8988T (cell line): ENCODE data around the gene MVD.

Experiments
- DNase-seq: peaks from one replicate; pipeline ENCODE4 v3.0.0; 2011

Gene MVD

DNA sequence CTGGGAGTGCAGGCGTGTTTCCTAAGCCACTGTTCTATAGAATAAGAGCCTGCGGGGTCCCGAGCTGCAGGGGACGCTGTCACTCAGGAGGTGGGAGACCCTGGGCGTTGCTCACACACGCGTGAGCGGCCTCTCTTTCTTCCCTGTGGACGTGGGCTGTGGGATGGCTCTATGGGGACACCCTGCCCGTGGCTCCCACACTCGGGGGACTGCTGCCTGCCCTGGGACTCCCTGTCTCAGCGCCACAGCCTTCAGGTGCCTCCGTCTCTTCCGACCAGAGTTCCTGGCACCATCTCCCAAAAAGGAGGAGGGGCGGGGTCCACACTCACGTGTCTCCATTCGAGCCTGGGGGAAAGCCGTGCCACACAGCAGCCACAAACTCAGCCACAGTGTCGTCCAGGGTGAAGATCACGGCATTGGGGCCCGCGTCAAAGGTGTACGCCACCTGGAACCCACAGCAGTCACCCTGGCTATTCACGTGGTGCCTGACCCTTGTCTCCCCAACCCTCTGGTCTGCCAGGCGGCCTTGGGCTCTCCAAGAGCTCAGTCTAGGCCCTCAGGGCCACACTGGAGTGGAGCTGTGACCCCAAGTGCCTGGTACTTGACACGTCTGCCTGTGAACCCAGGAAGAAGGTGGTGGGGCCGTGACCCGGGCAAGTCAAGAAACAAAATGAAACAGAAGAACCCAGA is 8.4 kb downstream of the MVD start:
- DNase-seq = no peak

DNA sequence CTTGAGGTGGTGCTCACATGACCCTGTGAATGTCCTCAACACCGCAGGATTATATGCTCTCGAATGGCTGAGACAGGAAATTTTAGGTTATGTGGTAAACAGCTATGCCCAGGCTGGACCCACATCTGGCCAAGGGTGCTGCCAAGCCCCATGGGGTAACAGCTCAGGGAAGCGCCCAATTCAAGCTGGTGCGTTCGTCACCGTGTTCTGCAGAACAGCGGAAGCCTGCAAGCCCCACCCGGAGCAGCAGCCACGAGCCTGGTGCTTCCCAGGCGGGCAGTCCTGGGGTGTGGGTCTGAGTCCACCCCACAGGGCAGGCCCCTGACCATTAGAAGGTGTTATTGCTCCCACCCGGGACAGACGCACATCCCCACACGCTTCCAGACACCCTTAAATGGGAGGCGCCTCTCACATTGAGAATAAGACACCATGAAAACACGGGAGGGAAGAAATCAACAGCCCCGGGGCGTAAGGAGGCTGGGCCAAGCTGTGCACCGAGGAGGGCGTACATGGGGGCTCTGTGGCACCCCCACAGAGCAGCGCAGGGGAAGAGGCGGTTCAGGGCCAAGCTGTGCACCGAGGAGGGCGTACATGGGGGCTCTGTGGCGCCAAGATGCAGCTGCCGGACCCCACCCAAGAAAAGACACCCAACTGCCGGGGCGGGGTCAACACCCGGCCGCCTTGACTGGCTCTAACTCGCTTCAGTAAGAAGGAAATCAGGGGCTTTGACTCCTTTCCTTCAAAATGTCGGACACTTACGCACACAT is 9.1 kb downstream of the MVD start:
- DNase-seq = no peak

DNA sequence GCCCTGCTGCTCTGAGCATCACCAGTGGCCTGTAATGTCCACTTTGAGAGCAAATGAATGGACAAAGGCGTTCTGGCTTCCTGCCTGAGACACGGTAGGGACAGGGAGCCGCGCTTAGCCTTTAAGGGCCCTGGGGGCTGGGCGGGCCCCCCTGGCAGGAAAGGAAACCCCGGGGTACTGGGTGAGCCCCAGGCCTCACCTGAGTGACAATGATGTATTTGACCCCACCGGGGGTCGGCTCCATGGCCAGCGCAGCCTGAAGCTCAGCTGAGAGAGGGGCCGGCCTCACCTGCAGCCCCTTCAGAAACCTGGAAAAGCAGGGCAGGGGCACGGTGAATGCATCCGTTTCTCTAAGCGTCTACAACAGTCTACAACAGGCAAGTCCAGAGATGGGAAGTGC is 9.8 kb downstream of the MVD start:
- DNase-seq = no peak

DNA sequence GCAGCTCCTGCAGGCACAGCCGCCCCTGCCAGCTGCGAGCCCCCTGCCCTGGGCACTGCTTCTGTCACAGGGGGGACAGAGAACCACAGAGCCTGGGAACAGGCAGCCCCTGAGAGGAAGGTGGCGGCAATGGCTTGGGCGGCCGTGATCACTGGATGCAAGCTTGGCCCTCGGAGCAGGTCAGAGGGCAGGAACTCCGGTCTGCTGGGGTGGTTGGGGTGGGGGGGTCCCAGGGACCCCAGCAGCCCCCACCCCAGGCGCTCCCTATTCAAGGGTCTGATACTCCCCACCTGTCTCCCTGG is 10.2 kb downstream of the MVD start:
- DNase-seq = no peak

DNA sequence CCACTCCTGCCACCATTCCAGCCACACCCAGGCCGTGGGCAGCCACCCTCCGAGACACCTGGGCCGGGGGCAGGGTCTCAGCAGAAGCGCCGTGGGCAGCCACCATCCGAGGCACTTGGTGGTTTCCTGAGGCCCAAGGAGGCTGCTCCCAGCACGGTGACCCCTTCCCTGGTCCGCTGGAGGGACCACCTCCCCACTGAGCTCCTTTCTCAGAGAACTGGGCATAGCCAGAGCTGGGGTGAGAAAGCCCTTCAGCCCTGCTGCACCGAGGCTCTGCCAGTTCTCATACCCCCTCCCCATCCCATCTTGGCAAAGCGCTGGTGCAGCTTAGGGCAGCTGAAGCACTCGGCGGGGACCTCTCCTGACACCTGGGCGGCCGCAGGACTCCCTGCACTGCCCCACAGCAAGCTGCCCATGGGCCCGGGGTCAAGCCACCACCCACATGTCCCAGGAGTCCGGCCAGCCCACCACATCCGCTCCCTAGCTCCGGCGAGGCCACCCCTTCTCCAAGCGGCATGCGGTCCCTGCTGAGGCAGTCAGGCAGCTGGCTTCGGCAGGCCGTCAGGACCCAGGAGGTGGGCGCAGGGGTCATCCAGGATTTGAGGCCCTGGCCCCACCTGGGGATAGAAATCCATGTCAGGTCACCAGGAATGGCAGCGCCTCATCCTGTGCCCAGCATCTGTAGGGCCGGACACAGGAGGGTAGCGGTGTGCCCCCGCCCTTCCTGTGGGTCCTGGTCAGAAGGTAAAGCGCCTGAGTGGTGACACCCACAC is 10.7 kb downstream of the MVD start:
- no peak for DNase-seq

DNA sequence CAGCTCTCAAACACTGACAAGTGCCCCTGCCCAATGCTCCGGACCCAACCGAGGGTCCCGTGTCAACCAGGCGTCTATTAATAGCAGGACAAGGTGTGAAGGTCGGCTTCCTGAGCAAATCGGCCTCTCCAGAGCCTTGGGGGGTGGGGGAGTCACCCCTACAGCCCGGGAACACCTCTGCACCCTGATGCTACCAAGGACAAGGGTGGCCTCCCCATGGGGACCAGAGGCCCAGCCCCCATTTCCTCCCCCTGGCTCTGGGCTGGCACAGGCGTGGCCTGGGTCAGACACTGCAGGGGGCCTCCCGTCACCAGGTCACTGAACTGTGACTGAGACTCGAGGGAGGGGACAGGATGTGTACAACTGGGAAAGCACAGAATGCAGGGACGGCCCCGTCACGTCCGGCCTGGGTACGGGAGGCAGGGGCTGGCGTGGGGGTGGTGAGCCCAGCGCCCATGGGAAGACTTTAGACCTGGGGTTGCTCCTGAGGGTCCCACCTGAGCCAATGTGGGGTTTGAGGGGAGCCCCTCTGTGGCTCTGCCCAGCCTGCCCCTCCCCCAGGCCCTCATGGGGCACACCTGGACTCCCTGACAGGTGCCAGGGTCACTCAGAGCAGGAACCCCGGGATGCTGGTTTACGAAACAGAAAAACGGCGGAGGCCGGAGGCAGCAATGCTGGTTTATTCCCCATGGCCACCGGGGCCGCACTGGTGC is 11.5 kb downstream of the MVD start:
- DNase-seq = peak; percentile 97

DNA sequence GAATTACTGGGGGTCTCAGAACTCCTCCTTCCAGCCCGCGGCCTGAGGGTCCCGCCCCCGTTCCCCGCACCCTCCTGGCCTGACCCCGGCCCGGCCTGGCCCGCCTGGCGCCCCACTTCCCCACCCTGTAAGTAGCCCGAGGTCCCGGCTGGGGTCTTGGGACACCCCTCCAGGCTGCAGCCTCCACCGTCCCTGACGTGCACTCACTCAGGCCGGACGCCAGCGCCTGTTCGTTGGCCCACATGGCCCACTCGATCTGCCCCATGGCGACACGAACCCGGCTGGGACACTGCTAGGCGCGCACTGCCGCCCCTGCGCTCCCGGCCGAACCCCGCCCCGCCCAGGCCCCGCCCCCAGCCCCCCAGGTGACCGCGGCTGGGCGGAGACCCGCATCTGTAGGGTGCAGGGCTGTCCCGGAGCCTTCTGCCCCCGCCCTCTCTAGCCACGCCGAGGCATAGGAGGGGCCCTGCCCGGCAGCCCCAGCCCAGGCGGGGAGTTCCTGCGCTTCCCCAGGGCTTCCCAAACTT is 12.1 kb downstream of the MVD start, which contains the start of gene CYBA:
Gene CYBA, minus strand, starts transcription at position 305 of the 527 bp plus-strand sequence. Its CDS starts 40 bp downstream, at position 265.
- peak; percentile 99 for DNase-seq

DNA sequence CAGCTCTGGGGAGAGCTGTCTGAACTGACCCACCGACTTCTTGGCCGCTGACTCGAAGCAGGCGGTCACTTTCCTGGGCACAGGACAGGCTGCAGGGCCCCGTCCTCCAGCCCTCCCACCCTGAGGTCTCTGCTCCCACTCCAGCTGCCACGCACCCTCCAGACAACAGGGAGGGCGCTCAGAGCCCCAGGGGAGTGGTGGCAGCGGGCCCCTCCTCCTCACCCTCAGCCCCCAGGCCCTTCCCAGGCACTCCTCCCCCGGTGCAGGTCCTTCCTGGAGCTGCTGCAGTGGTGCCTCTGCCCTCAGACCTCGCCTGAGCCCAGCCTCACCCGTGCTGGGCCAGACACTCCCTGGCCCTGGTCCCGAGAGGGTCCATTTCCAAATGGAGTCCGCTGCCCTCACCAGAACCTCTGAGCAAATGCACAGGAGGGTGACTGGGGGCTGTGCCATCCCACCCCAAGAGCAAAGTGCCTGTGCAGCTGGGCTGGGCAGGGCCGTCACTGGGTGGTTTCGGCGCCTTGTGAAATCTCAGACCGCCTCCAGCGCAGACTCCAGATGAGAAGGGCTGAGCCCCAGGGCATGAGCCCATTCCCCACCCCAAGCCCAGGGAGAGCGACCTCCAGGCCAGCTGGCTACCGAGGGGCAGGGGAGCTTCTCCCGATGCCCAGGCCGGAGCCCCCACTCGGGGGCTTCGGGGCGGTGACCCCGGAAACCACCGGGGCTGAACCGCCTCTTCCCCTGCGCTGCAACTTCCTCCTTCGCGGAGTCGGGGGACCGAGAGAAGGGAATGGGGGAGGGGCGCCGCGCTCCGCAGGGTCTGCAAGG is 12.8 kb downstream of the MVD start:
- peak; percentile 86 for DNase-seq

DNA sequence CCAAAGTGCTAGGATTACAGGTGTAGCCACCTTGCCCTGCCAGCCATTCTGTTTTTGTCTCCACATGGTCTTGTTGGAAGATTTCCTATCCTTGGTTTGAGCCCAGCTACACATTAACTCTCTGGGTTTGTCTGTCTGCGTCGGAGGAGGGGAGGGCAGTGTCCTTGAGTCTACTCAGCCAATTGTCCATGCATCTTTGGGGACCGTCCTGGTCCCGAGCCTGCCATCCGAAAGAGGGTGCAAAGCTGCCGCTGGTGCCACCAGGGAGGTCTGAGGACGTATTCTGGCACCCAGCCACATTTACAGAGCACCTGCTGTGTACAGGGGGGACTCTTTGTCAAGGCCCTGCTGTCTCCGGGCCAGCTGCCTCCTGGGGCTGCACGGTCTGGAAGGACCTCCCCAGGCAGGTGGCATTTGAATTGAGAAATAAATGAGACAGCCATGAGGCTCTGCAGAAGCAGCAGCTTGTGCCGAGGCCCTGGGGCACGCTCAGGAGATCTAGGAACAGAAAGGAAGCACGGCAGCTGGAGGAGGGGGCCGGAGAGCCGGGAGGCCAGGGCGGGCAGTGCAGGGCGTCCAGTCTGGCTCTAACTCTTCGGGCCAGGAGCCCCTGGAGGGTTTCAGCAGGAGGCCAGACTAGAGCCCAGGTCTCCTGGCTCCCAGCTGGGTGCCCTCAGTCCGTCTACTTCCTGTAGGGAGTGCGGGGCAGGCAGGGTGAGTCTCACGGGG is 13.5 kb downstream of the MVD start:
- peak; percentile 75 for DNase-seq

DNA sequence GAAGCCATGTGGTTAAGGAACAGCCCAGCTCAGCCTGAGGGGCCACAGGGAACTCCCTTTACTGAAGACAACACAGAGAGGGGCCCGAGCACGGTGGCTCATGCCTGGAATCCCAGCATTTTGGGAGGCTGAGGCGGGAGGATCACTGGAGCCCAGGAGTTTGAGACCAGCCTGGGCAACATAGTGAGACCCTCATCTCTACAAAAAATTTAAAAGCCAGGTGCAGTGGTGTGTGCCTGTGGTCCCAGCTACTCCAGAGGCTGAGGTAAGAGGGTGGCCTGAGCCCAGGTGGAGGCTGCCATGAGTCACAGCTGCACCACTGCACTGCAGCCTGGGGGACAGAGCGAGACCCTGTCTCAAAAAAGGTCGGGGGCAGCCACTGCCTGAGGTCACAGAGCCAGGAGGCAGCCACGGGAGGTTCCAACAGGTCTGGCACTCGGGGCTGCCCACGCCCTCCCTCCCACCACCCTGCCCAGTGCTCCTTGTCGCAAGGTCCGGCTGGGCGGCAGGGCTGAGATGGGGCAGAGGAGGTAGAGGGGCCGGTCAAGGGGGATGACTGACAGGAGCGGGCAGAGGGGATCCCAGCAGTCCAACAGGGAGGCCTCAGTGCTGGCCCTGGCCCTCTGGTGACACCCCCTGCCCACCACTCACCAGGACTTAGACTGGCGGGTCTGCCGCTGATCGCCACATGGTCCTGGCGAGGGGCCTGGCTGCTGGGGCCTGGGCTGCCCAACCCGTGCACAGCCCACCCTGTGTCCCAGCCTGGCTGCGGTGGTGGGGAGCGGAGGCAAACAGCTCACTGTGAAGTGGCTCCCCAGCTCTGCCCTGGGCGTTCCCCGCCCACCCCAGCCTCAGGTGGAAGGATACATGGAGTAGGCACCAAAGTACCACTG is 15.5 kb downstream of the MVD start:
- no peak for DNase-seq

DNA sequence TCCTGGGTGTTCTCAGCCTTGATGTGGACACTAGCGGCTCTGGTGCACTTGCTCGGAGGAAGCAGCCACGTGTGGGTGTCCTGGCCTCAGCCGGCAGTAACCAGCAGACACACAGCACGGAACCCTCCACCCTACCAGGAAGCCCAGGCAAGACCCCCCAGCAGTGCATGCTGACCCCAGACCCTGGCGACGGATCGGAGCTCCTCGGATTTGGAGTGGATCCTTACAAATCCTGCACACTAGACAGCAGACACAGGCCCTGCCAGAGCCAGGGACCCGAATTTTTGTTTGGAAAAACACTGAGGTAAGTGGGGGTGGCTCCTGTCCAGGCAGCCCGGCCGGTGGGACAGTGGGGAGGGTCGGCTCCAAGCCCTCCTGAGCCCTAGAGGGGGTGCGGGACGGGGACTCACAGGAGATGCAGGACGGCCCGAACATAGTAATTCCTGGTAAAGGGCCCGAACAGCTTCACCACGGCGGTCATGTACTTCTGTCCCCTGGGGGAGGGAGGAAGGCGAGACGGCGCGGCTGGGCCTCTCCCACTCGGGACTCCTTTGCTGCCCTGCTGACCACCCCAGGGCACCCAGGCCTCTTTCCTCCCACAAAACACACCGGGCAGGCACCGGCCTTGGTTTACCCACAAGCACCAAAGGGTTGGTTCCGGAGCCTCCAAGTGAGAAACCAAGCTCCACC is 16.4 kb downstream of the MVD start:
- DNase-seq = no peak

DNA sequence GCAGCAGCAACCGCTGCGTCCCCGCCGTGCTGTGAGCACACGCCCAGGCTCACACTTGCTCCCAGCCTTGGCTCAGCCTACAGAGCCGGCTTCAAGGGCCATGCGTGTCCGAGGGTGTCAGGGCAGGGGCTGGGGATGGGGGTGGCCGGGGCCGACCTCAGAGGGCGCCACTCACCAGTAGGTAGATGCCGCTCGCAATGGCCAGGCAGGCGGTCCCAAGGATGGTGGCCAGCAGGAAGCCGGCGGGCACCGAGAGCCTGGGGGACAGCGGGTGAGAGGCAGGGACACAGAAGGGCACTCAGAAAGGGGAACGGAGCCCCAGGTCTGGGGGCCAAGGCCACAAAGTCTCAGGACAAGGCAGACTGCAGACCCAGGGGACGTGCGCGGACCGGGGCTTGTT is 16.9 kb downstream of the MVD start:
- no peak for DNase-seq

DNA sequence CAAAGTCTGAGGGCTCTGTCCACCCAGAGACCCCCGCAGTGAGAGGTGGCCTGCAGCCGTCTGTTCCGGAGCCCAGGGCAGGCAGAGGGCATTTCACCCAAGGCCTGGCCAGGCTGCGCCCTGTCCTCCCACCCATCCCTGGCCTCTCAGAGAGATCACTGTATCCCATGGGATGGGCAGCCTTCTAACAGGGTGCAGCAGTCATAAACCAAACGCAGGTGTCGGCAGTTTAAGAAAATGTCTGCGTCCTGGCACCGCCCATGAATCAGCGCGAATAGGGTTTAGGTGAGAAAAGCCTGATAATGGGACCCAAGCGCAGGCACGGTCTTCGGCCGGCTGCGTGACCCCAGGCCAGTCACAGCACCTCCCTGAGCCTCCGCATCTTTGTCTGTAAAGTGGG is 17.4 kb downstream of the MVD start:
- DNase-seq = no peak

DNA sequence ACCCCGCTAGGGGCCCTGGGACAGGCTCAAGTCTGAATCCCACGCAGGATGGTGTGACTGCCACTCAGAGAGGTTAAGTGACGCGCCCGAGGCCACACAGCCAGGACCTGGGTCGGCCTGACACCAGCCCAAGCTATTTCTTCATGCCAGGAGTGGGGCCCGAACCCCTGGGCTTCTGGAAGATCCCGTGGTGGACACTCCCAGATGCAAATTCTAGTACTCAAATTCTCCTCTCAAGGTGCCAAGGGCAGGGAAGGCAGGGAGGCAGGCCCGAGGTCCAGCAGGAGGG is 19.3 kb downstream of the MVD start:
- no peak for DNase-seq

DNA sequence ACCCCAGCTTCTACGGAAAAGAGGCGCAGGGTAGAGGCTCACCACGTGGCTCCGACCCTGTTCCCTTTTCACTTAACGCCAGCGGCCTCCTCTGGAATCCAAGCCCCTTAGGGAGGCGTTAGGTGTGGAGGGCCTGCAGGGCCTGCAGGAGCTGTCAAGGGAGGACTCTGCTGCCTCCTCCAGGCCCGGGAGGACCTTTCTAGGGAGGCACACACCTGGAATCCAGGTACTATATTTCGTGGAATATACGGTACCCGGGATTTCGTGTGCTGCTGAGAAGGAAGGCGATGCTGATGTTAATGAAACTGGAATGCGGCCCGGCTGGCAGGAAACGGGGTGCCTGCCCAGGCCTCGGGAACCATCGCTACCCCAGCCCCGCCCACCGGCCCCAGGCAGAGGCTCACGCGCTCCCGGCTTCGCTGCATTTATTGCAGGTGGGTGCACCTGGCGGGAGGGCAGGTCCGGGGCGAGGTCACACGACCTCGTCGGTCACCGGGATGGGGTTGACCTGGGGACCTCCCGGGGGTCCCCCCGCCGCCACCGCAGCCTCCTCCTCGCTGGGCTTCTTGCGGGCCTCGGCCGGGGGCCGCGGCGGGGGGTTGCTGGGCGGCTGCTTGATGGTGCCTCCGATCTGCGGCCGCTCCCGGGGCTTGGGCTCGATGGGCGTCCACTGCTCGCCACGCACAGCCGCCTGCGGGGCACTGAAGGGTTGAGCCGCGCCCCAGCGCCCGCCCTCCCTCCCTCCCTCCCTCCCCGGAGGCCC is 19.8 kb downstream of the MVD start:
- no peak for DNase-seq

DNA sequence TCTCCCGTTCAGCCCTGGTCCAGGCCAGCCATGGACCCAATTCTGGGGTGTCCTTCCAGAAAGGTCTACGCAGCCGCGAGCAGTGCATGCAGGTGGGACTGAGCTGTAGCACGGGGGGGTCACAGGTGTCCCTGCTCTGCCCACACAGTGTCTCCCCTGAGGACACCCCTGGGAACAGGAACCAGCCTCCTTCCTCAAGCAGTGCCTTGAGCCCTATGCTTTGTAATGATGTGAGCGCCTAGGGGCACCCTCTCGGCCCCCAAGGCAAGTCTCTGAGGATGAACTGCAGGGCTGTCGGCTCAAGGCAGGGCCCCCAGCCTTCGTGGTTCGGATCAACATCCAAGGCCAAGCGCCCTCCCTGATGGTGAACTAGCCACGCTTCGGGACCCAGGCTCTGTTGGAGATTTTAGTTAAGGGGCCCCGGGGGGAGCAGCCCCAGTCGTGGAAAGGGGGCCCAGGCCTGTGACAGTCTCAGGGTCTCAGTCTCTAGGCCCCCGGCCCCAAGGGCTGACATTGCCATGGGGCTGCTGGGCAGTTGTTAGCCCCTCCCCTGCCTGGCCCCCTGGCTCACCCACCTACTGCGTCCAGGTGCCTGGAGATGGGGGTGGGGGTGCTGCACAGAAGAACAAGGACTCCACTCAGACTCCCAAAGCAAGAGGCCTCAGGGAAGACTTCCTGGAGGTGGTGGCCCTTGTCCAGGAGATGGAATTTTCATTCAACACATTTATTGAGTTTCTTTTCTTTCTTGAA is 22.2 kb downstream of the MVD start:
- no peak for DNase-seq

DNA sequence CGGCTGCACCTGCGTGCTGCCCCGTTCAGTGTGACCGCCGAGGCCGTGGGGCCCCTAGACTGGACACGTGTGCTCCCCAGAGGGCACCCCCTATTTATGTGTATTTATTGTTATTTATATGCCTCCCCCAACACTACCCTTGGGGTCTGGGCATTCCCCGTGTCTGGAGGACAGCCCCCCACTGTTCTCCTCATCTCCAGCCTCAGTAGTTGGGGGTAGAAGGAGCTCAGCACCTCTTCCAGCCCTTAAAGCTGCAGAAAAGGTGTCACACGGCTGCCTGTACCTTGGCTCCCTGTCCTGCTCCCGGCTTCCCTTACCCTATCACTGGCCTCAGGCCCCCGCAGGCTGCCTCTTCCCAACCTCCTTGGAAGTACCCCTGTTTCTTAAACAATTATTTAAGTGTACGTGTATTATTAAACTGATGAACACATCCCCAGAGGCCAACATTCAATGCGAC is 22.8 kb downstream of the MVD start:
- no peak for DNase-seq
